Pancreas (tissue), 10 donors: ENCODE measurements around the gene SLC35B2. TPM values are rescaled to one million over a fixed set of nuclear protein-coding genes. Genes with fewer than 3 reads are reported as not detected.

Experiments used
- ATAC-seq, 4 donors: fragments of 200-7000 bp; cut with Tn5 transposase; one replicate each; pipeline versions ENCODE4 v1.8.0 to v1.9.1; 2020; ENCODE audit warnings: mild to moderate bottlenecking in 4 of 4, moderate library complexity in 4 of 4
- DNase-seq, 6 donors: peaks; one replicate each; pipeline ENCODE4 v3.0.0-alpha.2; 2020
- FAIRE-seq: peaks from 2 replicates; lab custom pipeline; 2012; peaks lifted over from hg19 to GRCh38; lab: Jason Lieb, UNC
- H3K27ac ChIP-seq, 4 donors: fragments of 200-600 bp; sonication (generic); 1 replicate in 3 of 4; 2 replicates in 1 of 4; pipeline versions ENCODE4 v1.5.0 to v1.8.0; 2020
- H3K27me3 ChIP-seq, 4 donors: fragments of 200-600 bp; one replicate each; pipeline ENCODE4 v1.8.0; 2021
- H3K36me3 ChIP-seq, 3 donors: fragments of 200-600 bp; sonication (generic) in 1 of 3; one replicate each; pipeline versions ENCODE4 v1.5.0 to v1.8.0; 2020 to 2021
- H3K4me1 ChIP-seq, 3 donors: fragments of 200-600 bp; one replicate each; pipeline ENCODE4 v1.8.0; 2021
- H3K4me3 ChIP-seq, 4 donors: fragments of 200-600 bp; sonication (generic) in 2 of 4; one replicate each; pipeline versions ENCODE4 v1.5.0 to v1.8.0; 2020 to 2021
- H3K9me3 ChIP-seq, 4 donors: fragments of 200-600 bp; one replicate each; pipeline ENCODE4 v1.8.0; 2021
- CTCF ChIP-seq, 4 donors: fragments of 200-600 bp; sonication (generic) in 3 of 4; IDR thresholded peaks; one replicate each; pipeline versions ENCODE4 v1.5.0 to v1.8.0; 2021; ENCODE audit warnings: antibody characterized with exemption in 4 of 4
- WGBS, 2 donors: extraction: QIAGEN DNeasy Blood & Tissue Kit; methylation state at CpG; one replicate each; pipeline ENCODE4 v1.1.7; 2013; 5-methylcytosine and 5-hydroxymethylcytosine counted together
- intact Hi-C, 3 donors: fragments of 100-400 bp; cut with DNase I; formaldehyde crosslinking; loops; one replicate each; pipeline versions ENCODE4 v1.11.1 to v1.14.2; 2022
- polyA plus RNA-seq, 2 donors: library from polyadenylated mRNA; stranded (reverse); fragments of 200-250 nt; gene quantifications; one replicate each; pipeline ENCODE4 v1.2.3, GENCODE V29; 2013
- total RNA-seq, 6 donors: library from RNA; stranded (reverse); fragmentation: NEBNext Ultra II Directional in 4 of 6; extraction: Animal tissue kit (Norgen Biotek cat#: 25700) in 4 of 6; gene quantifications; one replicate each; pipeline versions ENCODE4 v1.2.1 to v1.2.4, GENCODE V29; 2021 to 2023
- donor health status: healthy with polysubstance abuse.
- donor health status: DM: no; HTN: no; CAD: no; lungs with moderate emphysema.
- donor health status: DM: no; HTN: no; CAD: no.
- donor health status: control.
- donor health status: control.
- donor health status: Bipolar disorder and iron deficiency.
- donor health status: DM: yes; HTN: yes; CAD: no.
- donor health status: DM: no; HTN: no; CAD: no.
- donor health status: DM: no; HTN: no; CAD: no.
- donor health status: DM: yes; HTN: yes; CAD: no.

Gene SLC35B2
- total and polyA plus RNA-seq, 8 donors, result 10.8 to 30.4 (median 20.5) TPM

- Histone ChIP-seq H3K36me3 (no peaks in the 10 kb centered on the region), H3K27me3 (no peaks in the 10 kb centered on the region), H3K4me1 (peaks cover 0 to 14% (median 4%) of the 10 kb centered on the region in 3 donors), H3K4me3 (no peak overlapping the region), H3K9me3 (no peaks in the 10 kb centered on the region), H3K27ac (no peak overlapping the region)
- 28 to 44% methylated on average over 5 of the region's 5 CpGs for WGBS, 2 donors
- FAIRE-seq (no peak), ATAC-seq (peak in 3 of 4 donors; percentile 36 to 50 (median 49)), DNase-seq (peak in 2 of 6 donors; percentile 65 to 74)
- TF ChIP-seq CTCF (IDR thresholded peaks at IDR 0.05), result peak; percentile 86 to 93 (median 88)
- intact Hi-C loops, result loop anchor here in 2 of 3 donors (5.0 kb wide), 2 partner anchors 64 to 69 kb away; no protein-coding TSS in a partner anchor
These were observed 10.8 kb upstream of the SLC35B2 start for GRCh38 chr6:44268095-44268628.

GRCh38 chr6:44267252-44267651, 9.9 kb upstream of the SLC35B2 start:
- ATAC-seq (no peak), FAIRE-seq (no peak), DNase-seq (peak in 2 of 6 donors; percentile 14 to 17)
- whole genome bisulfite sequencing, 2 donors, result 62 to 66% methylated on average over 10 of the region's 10 CpGs
- Histone ChIP-seq H3K27ac (no peak overlapping the region), H3K36me3 (no peaks in the 10 kb centered on the region), H3K9me3 (no peaks in the 10 kb centered on the region), H3K4me1 (peaks cover 0 to 21% (median 4%) of the 10 kb centered on the region in 3 donors), H3K4me3 (no peak overlapping the region), H3K27me3 (no peaks in the 10 kb centered on the region)
- intact Hi-C loops, result loop anchor here in 2 of 3 donors (5.0 kb wide), 2 partner anchors 65 to 70 kb away; no protein-coding TSS in a partner anchor
- no peak for TF ChIP-seq CTCF (IDR thresholded peaks at IDR 0.05)

GRCh38 chr6:44266347-44266746, 9.0 kb upstream of the SLC35B2 start:
- Histone ChIP-seq H3K9me3 (no peaks in the 10 kb centered on the region), H3K4me3 (no peak overlapping the region), H3K27me3 (no peaks in the 10 kb centered on the region), H3K27ac (peak overlapping the region in 1 of 4 donors; percentile 87), H3K4me1 (peaks cover 0 to 21% (median 4%) of the 10 kb centered on the region in 3 donors), H3K36me3 (no peaks in the 10 kb centered on the region)
- FAIRE-seq (no peak), DNase-seq (peak in 1 of 6 donors; percentile 10), ATAC-seq (no peak)
- no peak for TF ChIP-seq CTCF (IDR thresholded peaks at IDR 0.05)
- 63 to 64% methylated on average over 3 of the region's 3 CpGs for WGBS, 2 donors
- intact Hi-C loops, result loop anchor here in 2 of 3 donors (5.0 kb wide), 2 partner anchors 66 to 71 kb away; no protein-coding TSS in a partner anchor

GRCh38 chr6:44265722-44266233, 8.4 kb upstream of the SLC35B2 start:
- WGBS, 2 donors, result 62 to 64% methylated on average over 17 of the region's 17 CpGs
- Histone ChIP-seq H3K4me1 (peaks cover 0 to 21% (median 4%) of the 10 kb centered on the region in 3 donors), H3K27me3 (no peaks in the 10 kb centered on the region), H3K9me3 (no peaks in the 10 kb centered on the region), H3K4me3 (peak overlapping the region in 3 of 4 donors; percentile 72 to 93 (median 87)), H3K27ac (peak overlapping the region in 3 of 4 donors; percentile 48 to 87 (median 81)), H3K36me3 (no peaks in the 10 kb centered on the region)
- DNase-seq, result peak in 1 of 6 donors; percentile 31
- FAIRE-seq, result no peak
- ATAC-seq, result no peak
- TF ChIP-seq CTCF (IDR thresholded peaks at IDR 0.05), result no peak
- intact Hi-C loops, result loop anchor here in 2 of 3 donors (5.0 kb wide), 2 partner anchors 67 to 72 kb away; no protein-coding TSS in a partner anchor
